Epithelial cell of proximal tubule (primary cell): ENCODE measurements around the gene DAGLA. TPM values are rescaled to one million over a fixed set of nuclear protein-coding genes. Genes with fewer than 3 reads are reported as not detected.

Experiments
- DNase-seq: peaks from one replicate; pipeline ENCODE4 v3.0.0-alpha.2; 2011; ENCODE audit warnings: low read depth
- H3K4me3 ChIP-seq: 2 replicates; pipeline ENCODE4 v1.5.1; 2011; ENCODE audit warnings: low read depth, mild to moderate bottlenecking, low read length
- CTCF ChIP-seq: conservative IDR thresholded peaks from 2 replicates; pipeline ENCODE4 v1.5.1; 2012; ENCODE audit warnings: low read depth, mild to moderate bottlenecking, low read length
- total RNA-seq: library from RNA; depleted of rRNA; stranded (reverse); fragments of >200 nt; gene quantifications from 2 replicates; pipeline ENCODE4 v1.2.3, GENCODE V29; 2015

The DAGLA gene
- total RNA-seq, 1 donor from 2014 or later, result 4.5 TPM

- no peak for DNase-seq
- TF ChIP-seq CTCF, result no peak
- no peak overlapping the region for H3K4me3 ChIP-seq
Measured at GRCh38 chr11:61709572-61709971, 29.4 kb downstream of the DAGLA start.

GRCh38 chr11:61710019-61710418 lies 29.8 kb downstream of the DAGLA start:
- TF ChIP-seq CTCF, result no peak
- DNase-seq, result no peak
- no peak overlapping the region for H3K4me3 ChIP-seq

- DNase-seq, result no peak
- H3K4me3 ChIP-seq, result no peak overlapping the region
- no peak for TF ChIP-seq CTCF
Measured at GRCh38 chr11:61711037-61711436, 30.8 kb downstream of the DAGLA start.

GRCh38 chr11:61711498-61711897 lies 31.3 kb downstream of the DAGLA start:
- no peak for TF ChIP-seq CTCF
- H3K4me3 ChIP-seq, result no peak overlapping the region

GRCh38 chr11:61712314-61712713 lies 32.1 kb downstream of the DAGLA start:
- no peak overlapping the region for H3K4me3 ChIP-seq
- no peak for TF ChIP-seq CTCF

More at GRCh38 chr11:61711498-61711897, 31.3 kb downstream of the DAGLA start:
- DNase-seq, result no peak

GRCh38 chr11:61712846-61713245 lies 32.7 kb downstream of the DAGLA start:
- no peak overlapping the region for H3K4me3 ChIP-seq
- no peak for DNase-seq
- no peak for TF ChIP-seq CTCF

More at GRCh38 chr11:61712314-61712713, 32.1 kb downstream of the DAGLA start:
- DNase-seq, result no peak

- H3K4me3 ChIP-seq, result no peak overlapping the region
- DNase-seq, result no peak
Measured at GRCh38 chr11:61713464-61713863, 33.3 kb downstream of the DAGLA start.

More at GRCh38 chr11:61713464-61713863, 33.3 kb downstream of the DAGLA start:
- TF ChIP-seq CTCF, result no peak
